ENCODE data around the gene SLC51B. TPM values are rescaled to one million over a fixed set of nuclear protein-coding genes. Genes with fewer than 3 reads are reported as not detected.

SLC51B gene
- total RNA-seq, 3 donors from 2014 or later = not detected

DNA sequence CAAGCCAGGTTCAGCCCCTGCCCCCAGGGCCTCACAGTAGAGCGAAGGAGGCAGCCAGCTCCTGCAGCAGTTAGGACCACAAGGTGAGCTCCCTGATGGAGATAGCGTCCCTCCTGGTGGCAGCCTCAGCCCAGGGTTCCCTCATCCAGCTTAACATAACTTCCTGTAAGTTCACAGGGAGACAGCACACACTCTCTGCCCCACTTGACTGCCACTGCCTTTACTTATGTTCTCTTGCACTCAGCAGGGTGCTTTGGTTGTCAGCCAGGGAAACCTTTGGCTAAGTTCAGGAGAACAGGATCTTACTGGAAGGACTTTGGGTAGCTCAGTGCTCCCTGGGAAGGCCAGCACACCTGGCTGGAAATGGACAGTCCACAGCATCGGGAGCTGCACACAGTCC lies 42.2 kb downstream of the SLC51B start:
- peak overlapping the region; percentile 92 to 98 for H3K27ac ChIP-seq
- no peaks in the 10 kb centered on the region for H3K9me3 ChIP-seq
- peak overlapping the region in 1 of 3 donors; percentile 2 for H3K4me3 ChIP-seq
- intact Hi-C loops (cut with DNase I; ENCODE audit: low total_unique reads) = no loop called here
- H3K4me1 ChIP-seq = no peaks in the 10 kb centered on the region
- H3K36me3 ChIP-seq = no peaks in the 10 kb centered on the region
- TF ChIP-seq POLR2AphosphoS5 (IDR thresholded peaks at IDR 0.05) (no peak), POLR2A (IDR thresholded peaks at IDR 0.05) (no peak)
- TF ChIP-seq, protein P1, sequence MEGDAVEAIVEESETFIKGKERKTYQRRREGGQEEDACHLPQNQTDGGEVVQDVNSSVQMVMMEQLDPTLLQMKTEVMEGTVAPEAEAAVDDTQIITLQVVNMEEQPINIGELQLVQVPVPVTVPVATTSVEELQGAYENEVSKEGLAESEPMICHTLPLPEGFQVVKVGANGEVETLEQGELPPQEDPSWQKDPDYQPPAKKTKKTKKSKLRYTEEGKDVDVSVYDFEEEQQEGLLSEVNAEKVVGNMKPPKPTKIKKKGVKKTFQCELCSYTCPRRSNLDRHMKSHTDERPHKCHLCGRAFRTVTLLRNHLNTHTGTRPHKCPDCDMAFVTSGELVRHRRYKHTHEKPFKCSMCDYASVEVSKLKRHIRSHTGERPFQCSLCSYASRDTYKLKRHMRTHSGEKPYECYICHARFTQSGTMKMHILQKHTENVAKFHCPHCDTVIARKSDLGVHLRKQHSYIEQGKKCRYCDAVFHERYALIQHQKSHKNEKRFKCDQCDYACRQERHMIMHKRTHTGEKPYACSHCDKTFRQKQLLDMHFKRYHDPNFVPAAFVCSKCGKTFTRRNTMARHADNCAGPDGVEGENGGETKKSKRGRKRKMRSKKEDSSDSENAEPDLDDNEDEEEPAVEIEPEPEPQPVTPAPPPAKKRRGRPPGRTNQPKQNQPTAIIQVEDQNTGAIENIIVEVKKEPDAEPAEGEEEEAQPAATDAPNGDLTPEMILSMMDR (IDR thresholded peaks at IDR 0.05) = no peak
- DNase-seq (ENCODE audit: low spot score in 2 of 2) = no peak
- no peaks in the 10 kb centered on the region for H3K27me3 ChIP-seq

DNA sequence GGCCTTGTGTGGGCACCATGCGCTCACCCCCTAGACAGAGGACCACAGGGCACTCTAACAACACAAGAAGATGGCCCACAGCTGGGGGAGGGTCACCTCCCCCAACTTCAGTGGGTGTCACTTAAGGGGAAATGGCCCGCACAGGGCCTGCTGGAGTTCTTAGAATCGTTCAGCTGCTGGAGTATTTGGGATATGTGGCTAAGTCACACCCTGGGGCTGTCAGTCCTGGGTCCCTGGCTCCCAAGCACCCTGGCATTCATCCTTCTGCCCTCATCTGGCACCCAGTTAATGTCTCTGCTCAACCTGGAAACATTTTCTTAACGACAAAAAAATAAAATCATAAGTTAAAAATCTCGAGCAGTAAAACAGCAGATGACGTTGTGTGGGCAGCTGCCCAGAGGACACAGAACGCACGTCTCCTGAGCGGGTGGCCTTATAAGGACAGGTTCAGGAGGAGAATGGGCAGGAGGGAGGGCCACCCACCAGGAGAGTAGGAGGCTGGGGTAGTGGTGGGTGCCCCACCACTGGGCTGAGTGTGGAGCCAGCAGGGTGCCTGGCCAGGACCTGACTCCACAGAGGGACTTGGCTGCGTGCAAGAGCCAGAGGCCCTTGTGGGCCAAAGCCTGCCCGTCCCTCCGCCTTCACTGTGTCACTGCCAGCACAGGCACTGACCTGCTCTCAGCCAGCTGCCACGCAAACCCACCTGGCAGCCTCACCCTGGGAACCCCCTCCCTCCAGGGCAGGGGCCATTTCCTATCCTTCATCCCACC lies 42.9 kb downstream of the SLC51B start:
- Histone ChIP-seq H3K9me3 (no peaks in the 10 kb centered on the region), H3K4me3 (peak overlapping the region in 1 of 3 donors; percentile 2), H3K27ac (peak overlapping the region; percentile 92 to 98), H3K27me3 (no peaks in the 10 kb centered on the region), H3K36me3 (no peaks in the 10 kb centered on the region), H3K4me1 (no peaks in the 10 kb centered on the region)
- intact Hi-C loops (cut with DNase I; ENCODE audit: low total_unique reads) = no loop called here
- TF ChIP-seq POLR2AphosphoS5 (IDR thresholded peaks at IDR 0.05) (peak; percentile 19 to 46 (median 32)), POLR2A (IDR thresholded peaks at IDR 0.05) (no peak)
- TF ChIP-seq, protein P1 (IDR thresholded peaks at IDR 0.05) = no peak
- DNase-seq (ENCODE audit: low spot score in 2 of 2) = peak in 1 of 2 donors; percentile 94

- H3K36me3 ChIP-seq = no peaks in the 10 kb centered on the region
- no peak for TF ChIP-seq POLR2A (IDR thresholded peaks at IDR 0.05)
- no peak for TF ChIP-seq POLR2AphosphoS5 (IDR thresholded peaks at IDR 0.05)
- TF ChIP-seq, protein P1 (IDR thresholded peaks at IDR 0.05) = no peak
- peak overlapping the region; percentile 92 to 98 for H3K27ac ChIP-seq
- intact Hi-C loops (cut with DNase I; ENCODE audit: low total_unique reads) = no loop called here
- no peaks in the 10 kb centered on the region for H3K9me3 ChIP-seq
- H3K4me1 ChIP-seq = no peaks in the 10 kb centered on the region
- DNase-seq (ENCODE audit: low spot score in 2 of 2) = no peak
- no peaks in the 10 kb centered on the region for H3K27me3 ChIP-seq
- H3K4me3 ChIP-seq = no peak overlapping the region
These were observed 43.4 kb downstream of the SLC51B start for GRCh38 chr15:65088643-65089021.

DNA sequence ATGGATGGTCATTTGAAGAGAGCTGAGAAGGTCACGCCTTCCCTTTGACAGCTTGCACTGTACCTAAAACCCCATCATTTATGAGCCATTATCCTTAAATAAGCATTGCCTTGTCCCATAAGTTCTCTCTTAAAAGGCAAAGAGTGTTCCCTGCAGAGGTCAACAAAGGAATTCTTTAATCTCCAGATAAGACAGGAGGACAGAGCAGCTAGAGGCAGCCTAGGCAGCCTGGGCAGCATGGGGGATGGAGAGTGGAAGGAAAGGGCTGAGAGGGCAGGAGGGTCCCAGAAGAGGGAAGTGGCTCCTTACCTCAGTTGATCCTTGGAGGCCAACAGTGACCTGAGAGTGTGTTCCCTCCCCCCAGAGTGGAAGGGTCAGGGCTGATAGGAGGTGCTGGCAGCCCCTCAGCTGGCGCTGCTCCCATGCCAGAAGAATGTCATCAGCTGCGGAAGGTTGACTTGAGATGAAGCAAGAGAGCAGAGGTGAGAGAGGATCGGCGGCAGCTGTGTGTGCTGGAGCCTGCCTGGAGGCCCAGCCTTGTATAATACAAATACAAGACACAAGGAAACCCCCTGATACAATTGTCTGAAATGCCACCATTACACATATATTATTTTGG lies 44.1 kb downstream of the SLC51B start:
- H3K27me3 ChIP-seq = no peaks in the 10 kb centered on the region
- peak overlapping the region; percentile 92 to 98 for H3K27ac ChIP-seq
- H3K9me3 ChIP-seq = no peaks in the 10 kb centered on the region
- intact Hi-C loops (cut with DNase I; ENCODE audit: low total_unique reads) = no loop called here
- no peak for DNase-seq (ENCODE audit: low spot score in 2 of 2)
- H3K4me3 ChIP-seq = no peak overlapping the region
- H3K4me1 ChIP-seq = no peaks in the 10 kb centered on the region
- no peaks in the 10 kb centered on the region for H3K36me3 ChIP-seq
- TF ChIP-seq, protein P1 (IDR thresholded peaks at IDR 0.05) = no peak
- TF ChIP-seq POLR2AphosphoS5 (IDR thresholded peaks at IDR 0.05) = no peak
- TF ChIP-seq POLR2A (IDR thresholded peaks at IDR 0.05) = no peak
